Chondrocyte (in vitro differentiated cells): Measurements from ENCODE around the gene RMND5B. TPM values are rescaled to one million over a fixed set of nuclear protein-coding genes. Genes with fewer than 3 reads are reported as not detected.

Experiments used
- DNase-seq: peaks from one replicate; pipeline ENCODE4 v3.0.0; 2021; ENCODE audit warnings: mixed read lengths, low spot score
- H3K27ac Mint-ChIP-seq: one replicate; pipeline ENCODE4 v1.8.0; 2021; ENCODE audit warnings: mild to moderate bottlenecking, moderate library complexity, mixed read lengths; ENCODE audit not compliant: unreplicated experiment
- H3K27me3 Mint-ChIP-seq: 2 replicates; pipeline ENCODE4 v1.8.0; 2021; ENCODE audit warnings: low read depth, mixed read lengths
- H3K36me3 Mint-ChIP-seq: 2 replicates; pipeline ENCODE4 v1.8.0; 2021; ENCODE audit warnings: low read depth, mixed read lengths
- H3K4me1 Mint-ChIP-seq: 2 replicates; pipeline ENCODE4 v1.8.0; 2021; ENCODE audit warnings: low read depth, mild to moderate bottlenecking, mixed read lengths
- H3K4me3 Mint-ChIP-seq: one replicate; pipeline ENCODE4 v1.8.0; 2021; ENCODE audit warnings: mild to moderate bottlenecking, moderate library complexity, mixed read lengths; ENCODE audit not compliant: unreplicated experiment
- H3K9me3 Mint-ChIP-seq: 2 replicates; pipeline ENCODE4 v1.8.0; 2021; ENCODE audit warnings: low read depth, mixed read lengths
- total RNA-seq: library from RNA; stranded (reverse); gene quantifications from 3 replicates; pipeline ENCODE4 v1.2.1, GENCODE V29; 2021
- TF ChIP-seq, protein P1 (sequence below): fragments of 200-600 bp; sonication (generic); IDR thresholded peaks from 2 replicates; pipeline ENCODE4 v1.5.0; 2021; ENCODE audit warnings: antibody characterized with exemption, mild to moderate bottlenecking, moderate library complexity

RMND5B gene
- total RNA-seq, 1 donor from 2014 or later, result 26.8 TPM

GRCh38 chr5:178143246-178143645 lies 12.4 kb downstream of the RMND5B start:
- Mint-ChIP-seq H3K4me1 (no peaks in the 10 kb centered on the region), H3K27me3 (no peaks in the 10 kb centered on the region), H3K4me3 (no peak overlapping the region), H3K9me3 (no peaks in the 10 kb centered on the region), H3K36me3 (peaks cover 26% of the 10 kb centered on the region), H3K27ac (no peak overlapping the region)
- TF ChIP-seq, protein P1, sequence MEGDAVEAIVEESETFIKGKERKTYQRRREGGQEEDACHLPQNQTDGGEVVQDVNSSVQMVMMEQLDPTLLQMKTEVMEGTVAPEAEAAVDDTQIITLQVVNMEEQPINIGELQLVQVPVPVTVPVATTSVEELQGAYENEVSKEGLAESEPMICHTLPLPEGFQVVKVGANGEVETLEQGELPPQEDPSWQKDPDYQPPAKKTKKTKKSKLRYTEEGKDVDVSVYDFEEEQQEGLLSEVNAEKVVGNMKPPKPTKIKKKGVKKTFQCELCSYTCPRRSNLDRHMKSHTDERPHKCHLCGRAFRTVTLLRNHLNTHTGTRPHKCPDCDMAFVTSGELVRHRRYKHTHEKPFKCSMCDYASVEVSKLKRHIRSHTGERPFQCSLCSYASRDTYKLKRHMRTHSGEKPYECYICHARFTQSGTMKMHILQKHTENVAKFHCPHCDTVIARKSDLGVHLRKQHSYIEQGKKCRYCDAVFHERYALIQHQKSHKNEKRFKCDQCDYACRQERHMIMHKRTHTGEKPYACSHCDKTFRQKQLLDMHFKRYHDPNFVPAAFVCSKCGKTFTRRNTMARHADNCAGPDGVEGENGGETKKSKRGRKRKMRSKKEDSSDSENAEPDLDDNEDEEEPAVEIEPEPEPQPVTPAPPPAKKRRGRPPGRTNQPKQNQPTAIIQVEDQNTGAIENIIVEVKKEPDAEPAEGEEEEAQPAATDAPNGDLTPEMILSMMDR, result no peak
- DNase-seq, result no peak

GRCh38 chr5:178143901-178144300 lies 13.1 kb downstream of the RMND5B start:
- TF ChIP-seq, protein P1, result no peak
- no peaks in the 10 kb centered on the region for H3K27me3 Mint-ChIP-seq
- no peak overlapping the region for H3K4me3 Mint-ChIP-seq
- H3K27ac Mint-ChIP-seq, result no peak overlapping the region
- no peaks in the 10 kb centered on the region for H3K9me3 Mint-ChIP-seq
- H3K4me1 Mint-ChIP-seq, result no peaks in the 10 kb centered on the region
- peaks cover 29% of the 10 kb centered on the region for H3K36me3 Mint-ChIP-seq
- DNase-seq, result no peak

DNA sequence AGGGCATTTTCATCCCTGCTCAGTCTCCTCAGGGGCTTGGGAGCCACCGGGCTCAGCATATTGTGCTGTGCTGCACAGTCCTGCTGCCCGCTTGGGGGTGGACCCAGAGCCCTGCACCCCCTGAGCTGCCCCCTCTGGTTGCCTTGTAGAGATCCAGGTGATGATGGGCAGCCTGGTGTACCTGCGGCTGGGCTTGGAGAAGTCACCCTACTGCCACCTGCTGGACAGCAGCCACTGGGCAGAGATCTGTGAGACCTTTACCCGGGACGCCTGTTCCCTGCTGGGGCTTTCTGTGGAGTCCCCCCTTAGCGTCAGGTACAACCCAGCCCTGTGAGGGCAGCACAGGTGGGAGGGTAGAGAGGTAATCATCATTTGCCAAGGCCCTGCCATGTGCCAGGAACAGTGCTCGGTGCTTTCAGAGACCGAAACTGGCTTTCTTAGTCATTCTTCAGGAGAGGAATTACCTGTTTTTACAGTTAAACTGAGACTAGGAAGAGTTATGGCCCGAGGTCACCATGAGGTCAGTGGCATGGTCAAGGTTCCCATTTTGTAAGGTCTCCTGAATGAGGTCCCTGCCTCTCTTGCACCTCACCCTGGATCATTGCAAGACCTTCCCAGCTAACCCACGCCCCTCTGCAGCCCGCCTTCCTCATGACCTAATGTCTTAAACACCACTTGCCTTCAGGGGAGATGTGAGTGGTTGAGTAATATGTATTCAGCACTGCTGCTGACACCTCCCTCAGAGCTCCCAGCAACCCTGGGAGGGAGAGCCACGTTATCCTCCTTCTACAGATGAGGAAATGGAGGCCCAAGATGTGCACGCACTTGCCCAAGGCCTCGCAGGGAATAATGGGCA lies 15.4 kb downstream of the RMND5B start:
- Mint-ChIP-seq H3K4me3 (no peak overlapping the region), H3K4me1 (no peaks in the 10 kb centered on the region), H3K36me3 (peaks cover 26% of the 10 kb centered on the region), H3K27ac (peak overlapping the region; percentile 8), H3K9me3 (no peaks in the 10 kb centered on the region), H3K27me3 (no peaks in the 10 kb centered on the region)
- no peak for DNase-seq
- TF ChIP-seq, protein P1, result peak; percentile 85

GRCh38 chr5:178147406-178147805 lies 16.6 kb downstream of the RMND5B start:
- Mint-ChIP-seq H3K27ac (peak overlapping the region; percentile 19), H3K36me3 (peaks cover 26% of the 10 kb centered on the region), H3K4me1 (peaks cover 10% of the 10 kb centered on the region), H3K27me3 (no peaks in the 10 kb centered on the region), H3K9me3 (no peaks in the 10 kb centered on the region), H3K4me3 (no peak overlapping the region)
- TF ChIP-seq, protein P1, result no peak
- DNase-seq, result no peak

GRCh38 chr5:178149199-178149932 lies 18.6 kb downstream of the RMND5B start:
- H3K36me3 Mint-ChIP-seq, result peaks cover 20% of the 10 kb centered on the region
- H3K4me1 Mint-ChIP-seq, result peaks cover 23% of the 10 kb centered on the region
- no peak overlapping the region for H3K27ac Mint-ChIP-seq
- no peak for DNase-seq
- TF ChIP-seq, protein P1, result no peak
- H3K27me3 Mint-ChIP-seq, result no peaks in the 10 kb centered on the region
- no peaks in the 10 kb centered on the region for H3K9me3 Mint-ChIP-seq
- no peak overlapping the region for H3K4me3 Mint-ChIP-seq
